RWPE1 (cell line): ENCODE results near the gene SPRY1.

Source experiments
- CTCF ChIA-PET: fragments of 350-600 bp; sonication (Branson Sonifier 250); formaldehyde crosslinking; extraction: SDS; loops from one replicate; lab custom pipeline; 2021; lab: Yijun Ruan, JAX
- POLR2A ChIA-PET: fragments of 400-600 bp; formaldehyde crosslinking; extraction: SDS; loops from one replicate; lab custom pipeline; 2020; ENCODE audit warnings: antibody characterized with exemption; ENCODE audit not compliant: low non-redundant PET; lab: Yijun Ruan, JAX
- DNase-seq: peaks from one replicate; pipeline ENCODE4 v3.0.0; 2012; ENCODE audit warnings: low spot score
- H3K27ac ChIP-seq: fragments of 450-650 bp; 2 replicates; pipeline ENCODE4 v1.5.1; 2017
- TF ChIP-seq, protein P1 (sequence below): fragments of 450-650 bp; conservative IDR thresholded peaks from 2 replicates; pipeline ENCODE4 v1.5.1; 2017; ENCODE audit warnings: low read depth, mild to moderate bottlenecking

The SPRY1 gene

DNA sequence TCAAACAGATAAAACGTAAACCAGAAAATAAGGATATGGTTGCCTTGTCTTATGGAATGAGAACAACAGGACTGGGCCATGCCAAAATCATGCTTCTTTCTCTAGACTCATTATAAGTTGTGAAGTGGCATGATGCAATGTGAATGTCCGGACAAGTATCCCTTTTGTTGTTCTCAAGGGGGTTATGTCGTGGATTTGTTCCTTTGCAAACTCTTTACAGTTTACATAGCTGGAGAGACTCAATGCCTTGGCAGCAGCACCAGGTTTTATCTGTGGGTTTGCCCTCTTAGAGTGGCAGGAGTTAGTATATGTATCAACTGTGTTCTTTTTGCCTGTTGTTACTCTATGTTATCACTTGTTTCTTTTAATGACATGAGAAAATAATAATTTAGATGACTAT is 41.4 kb downstream of the SPRY1 start:
- TF ChIP-seq, protein P1, sequence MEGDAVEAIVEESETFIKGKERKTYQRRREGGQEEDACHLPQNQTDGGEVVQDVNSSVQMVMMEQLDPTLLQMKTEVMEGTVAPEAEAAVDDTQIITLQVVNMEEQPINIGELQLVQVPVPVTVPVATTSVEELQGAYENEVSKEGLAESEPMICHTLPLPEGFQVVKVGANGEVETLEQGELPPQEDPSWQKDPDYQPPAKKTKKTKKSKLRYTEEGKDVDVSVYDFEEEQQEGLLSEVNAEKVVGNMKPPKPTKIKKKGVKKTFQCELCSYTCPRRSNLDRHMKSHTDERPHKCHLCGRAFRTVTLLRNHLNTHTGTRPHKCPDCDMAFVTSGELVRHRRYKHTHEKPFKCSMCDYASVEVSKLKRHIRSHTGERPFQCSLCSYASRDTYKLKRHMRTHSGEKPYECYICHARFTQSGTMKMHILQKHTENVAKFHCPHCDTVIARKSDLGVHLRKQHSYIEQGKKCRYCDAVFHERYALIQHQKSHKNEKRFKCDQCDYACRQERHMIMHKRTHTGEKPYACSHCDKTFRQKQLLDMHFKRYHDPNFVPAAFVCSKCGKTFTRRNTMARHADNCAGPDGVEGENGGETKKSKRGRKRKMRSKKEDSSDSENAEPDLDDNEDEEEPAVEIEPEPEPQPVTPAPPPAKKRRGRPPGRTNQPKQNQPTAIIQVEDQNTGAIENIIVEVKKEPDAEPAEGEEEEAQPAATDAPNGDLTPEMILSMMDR = no peak
- CTCF ChIA-PET = interaction anchor here (0.6 kb wide), 1 partner anchor 10 kb away, joined by 5 read pairs; no protein-coding TSS in a partner anchor
- POLR2A ChIA-PET = no interaction called here
- DNase-seq = no peak
- H3K27ac ChIP-seq = no peak overlapping the region

GRCh38 chr4:123443401-123444289 is 47.0 kb downstream of the SPRY1 start:
- TF ChIP-seq, protein P1 = no peak
- ChIA-PET CTCF (no interaction called here), POLR2A (no interaction called here)
- no peak for DNase-seq
- H3K27ac ChIP-seq = no peak overlapping the region

- TF ChIP-seq, protein P1 = no peak
- H3K27ac ChIP-seq = no peak overlapping the region
- DNase-seq = no peak
- ChIA-PET CTCF (no interaction called here), POLR2A (no interaction called here)
Measured at GRCh38 chr4:123444290-123444731, 47.7 kb downstream of the SPRY1 start.

DNA sequence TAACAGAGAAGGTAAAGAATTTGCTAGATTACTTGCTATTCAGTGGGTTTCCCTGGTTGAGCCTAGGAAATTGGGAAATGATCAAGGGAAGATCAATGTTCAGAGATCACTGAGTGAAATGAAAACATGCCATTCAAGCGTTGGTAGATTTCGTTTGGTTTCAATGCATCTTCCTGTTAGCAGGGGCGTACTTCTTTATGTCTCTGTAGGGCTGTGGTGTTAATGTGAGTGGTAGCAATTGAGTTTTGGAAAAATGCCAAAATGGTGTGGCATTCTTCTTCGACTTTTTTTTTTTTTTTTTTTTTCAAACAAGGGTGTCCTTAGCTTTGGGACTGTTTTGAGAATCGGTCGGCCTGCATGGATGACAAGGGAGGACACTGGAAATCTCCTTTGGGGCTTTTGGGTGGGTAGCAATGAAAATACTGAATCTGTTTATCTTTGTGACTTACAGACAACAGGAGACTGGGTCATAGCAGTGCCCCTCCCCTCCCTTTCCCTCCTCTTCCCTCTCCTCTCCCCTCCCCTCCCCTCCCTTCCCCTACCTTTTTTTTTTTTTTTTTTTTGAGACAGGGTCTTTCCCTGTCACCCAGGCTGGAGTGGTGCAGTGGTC is 50.4 kb downstream of the SPRY1 start:
- TF ChIP-seq, protein P1 = no peak
- DNase-seq = no peak
- ChIA-PET CTCF (no interaction called here), POLR2A (no interaction called here)
- H3K27ac ChIP-seq = no peak overlapping the region

DNA sequence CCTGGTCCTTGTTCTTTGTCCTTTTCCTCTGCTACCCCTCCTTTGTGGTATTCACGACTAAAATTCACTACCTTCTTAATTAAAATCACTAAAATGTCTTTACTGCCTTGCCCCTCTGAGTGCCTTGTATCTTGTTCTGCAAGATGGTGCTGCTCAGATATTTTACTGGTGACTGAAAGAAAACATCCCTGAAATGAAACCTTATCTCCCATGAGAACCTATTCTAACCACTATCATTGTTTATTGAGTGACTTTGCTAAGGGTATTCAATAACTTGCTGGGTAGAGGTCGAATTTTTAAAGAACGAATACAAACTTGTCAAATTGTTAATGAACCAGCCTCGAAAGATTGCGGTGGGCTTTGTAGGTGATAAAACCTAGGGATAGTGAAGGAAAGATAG is 52.8 kb downstream of the SPRY1 start:
- DNase-seq = no peak
- ChIA-PET POLR2A (no interaction called here), CTCF (no interaction called here)
- TF ChIP-seq, protein P1 = no peak
- H3K27ac ChIP-seq = no peak overlapping the region

GRCh38 chr4:123449780-123450179 is 53.2 kb downstream of the SPRY1 start:
- CTCF ChIA-PET = no interaction called here
- H3K27ac ChIP-seq = no peak overlapping the region
- peak; percentile 4 for DNase-seq

More at GRCh38 chr4:123449780-123450179, 53.2 kb downstream of the SPRY1 start:
- TF ChIP-seq, protein P1 = no peak
- POLR2A ChIA-PET = no interaction called here
